Hematopoietic multipotent progenitor cell treated with erythropoietin and hydrocortisone succinate and interleukin-3 and kit ligand, for 15 days (in vitro differentiated cells): ENCODE data around the gene SLC24A3.
"Not testable (repeated sequence)": the region's sequence is repeated elsewhere in the genome, so short reads cannot be mapped to it uniquely, and the experiment has no call there.

Experiments used
- DNase-seq: peaks from one replicate; pipeline ENCODE4 v3.0.0-alpha.2; 2015; ENCODE audit warnings: low spot score

The SLC24A3 gene

DNA sequence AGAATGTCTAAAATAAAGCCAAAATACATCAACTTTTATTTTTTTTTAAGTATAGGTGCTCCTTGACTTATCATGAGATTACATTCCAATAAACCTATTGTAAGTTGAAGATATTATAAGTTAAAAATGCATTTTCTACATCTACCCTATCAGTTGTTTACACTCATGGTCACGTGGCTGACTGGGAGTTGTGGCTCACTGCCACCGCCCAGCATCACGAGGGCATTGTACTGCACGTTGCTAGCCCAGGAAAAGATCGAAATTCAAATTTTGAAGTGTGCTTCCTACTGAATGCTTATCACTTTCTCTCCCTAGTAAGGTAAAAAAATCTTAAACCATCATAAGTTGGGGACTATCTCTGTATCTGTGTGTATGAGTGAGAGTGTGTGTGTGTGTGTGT is 419.0 kb downstream of the SLC24A3 start:
- DNase-seq, result no peak

DNA sequence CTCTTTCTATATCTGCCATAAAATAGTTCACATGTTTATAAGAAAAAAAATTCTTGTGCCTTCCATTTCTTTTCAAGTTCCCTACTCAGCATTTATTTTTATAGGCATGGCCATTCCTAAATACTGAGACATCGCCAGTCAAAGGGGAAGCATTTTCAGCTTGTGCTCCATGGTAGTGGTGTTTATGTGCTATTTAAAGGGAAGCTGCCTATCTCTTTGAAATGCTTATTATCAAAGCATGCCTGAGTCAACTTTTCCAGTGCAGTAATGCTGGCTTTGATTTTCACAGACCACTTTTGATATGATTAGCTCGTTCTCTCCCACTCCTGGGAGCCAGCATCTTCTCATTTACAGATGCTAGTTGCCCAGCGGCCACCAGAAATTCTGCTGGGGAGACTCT is 421.5 kb downstream of the SLC24A3 start:
- no peak for DNase-seq

DNA sequence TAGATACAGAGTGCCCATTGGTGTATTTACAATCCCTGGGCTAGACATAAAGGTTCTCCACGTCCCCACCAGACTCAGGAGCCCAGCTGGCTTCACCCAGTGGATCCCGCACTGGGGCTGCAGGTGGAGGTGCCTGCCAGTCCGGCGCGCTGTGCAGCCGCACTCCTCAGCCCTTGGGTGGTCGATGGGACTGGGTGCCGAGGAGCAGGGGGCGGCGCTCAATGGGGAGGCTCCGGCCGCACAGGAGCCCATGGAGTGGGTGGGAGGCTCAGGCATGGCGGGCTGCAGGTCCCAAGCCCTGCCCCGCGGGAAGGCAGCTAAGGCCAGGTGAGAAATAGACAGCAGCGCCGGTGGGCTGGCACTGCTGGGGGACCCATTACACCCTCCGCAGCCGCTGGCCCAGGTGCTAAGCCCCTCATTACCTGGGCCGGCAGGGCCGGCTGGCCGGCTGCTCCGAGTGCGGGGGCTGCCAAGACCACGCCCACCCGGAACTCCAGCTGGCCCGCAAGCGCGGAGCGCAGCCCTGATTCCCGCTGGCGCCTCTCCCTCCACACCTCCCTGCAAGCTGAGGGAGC is 427.1 kb downstream of the SLC24A3 start:
- not testable (repeated sequence) for DNase-seq

DNA sequence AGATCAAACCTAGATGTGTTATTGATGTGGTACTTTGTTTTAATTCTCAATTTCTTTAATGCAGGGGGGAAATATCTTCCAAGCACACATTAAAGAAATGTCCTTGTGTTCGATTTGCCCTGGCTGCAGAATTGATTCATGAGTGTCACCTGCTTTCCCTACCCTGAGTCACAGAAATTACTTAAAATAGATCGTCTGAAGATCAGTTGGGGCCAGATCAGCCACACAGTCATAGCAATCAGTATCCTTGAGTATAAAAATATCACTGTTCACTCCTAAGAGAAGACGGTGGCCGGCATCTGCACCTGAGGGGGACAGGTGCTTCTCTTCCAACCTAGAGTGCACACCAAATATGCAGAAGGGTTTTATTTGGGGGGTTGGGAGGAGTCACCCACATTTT is 430.4 kb downstream of the SLC24A3 start:
- no peak for DNase-seq

DNA sequence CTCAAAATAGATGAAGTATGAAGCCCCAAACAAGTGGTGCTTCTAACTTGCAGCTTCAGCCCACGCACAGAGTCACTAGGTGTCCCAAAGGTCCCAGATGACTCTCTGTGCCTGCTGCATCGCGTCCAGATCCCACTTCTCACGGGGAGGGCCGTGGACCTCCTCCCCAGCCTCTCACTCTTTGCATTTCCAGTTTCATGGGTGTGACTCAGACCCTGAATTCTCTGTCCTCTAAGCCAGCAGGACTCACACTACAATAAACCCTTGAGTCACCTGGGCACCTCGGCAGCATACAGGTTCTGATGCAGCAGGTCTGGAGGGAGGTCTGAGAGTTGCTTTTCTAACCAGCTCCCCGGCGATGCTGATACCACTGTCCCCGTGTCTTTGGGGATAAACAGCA is 431.6 kb downstream of the SLC24A3 start:
- no peak for DNase-seq

DNA sequence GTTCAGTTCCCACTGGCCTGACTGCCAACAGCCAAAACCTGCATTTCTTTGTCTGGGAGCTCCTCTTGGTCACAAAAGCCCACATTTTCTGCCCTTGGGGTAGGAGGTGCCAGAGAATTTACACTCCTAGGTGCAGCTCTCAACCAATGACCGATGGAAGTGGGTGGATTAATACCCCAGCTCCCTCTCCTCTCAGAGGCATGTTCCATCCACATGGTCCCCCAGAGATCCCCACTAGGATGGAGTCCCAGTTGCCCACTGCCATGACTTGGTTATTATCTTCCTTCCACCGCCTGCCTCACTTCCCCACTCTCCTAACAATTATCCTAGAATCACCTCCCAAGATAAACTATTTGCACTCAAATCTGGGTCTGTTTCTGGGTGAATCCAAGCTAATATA is 434.5 kb downstream of the SLC24A3 start:
- no peak for DNase-seq

DNA sequence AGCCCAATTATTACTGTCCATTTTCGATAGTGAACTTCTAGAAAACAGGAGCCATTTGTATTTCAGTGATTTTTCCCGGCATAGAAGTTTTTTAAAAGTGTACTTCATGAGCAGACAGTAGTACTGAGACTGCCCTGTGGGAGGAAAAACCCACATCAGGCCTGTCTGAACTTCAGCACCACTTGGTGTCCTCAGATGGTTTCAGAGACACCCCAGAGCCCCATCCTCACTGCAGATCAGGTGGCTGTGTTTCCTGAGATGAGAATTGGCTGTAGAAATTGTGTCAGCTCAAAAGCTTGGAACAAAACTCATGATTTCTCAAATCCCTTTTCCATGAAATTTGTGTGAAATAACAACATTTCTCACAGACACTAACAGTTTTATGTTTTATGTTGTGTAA is 435.6 kb downstream of the SLC24A3 start:
- DNase-seq, result no peak

DNA sequence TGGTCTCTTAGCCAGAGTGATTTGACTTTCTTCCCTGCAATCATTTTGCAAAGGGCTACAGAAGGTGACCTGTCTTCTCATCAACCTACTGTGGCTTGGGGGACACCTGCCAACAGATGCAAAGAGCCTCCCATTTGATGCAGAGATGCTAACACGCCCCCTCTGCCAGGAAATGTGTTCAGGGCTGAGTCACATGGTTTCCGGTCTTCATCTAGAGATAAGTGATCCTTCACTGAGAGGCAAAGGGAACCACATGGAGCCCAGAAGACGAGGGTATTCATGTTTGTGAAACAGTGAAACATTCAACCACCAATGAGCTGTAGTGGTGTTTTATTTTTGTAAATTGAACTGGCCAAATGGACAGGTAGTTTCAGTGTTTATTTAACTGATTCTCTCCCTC is 436.6 kb downstream of the SLC24A3 start:
- no peak for DNase-seq

DNA sequence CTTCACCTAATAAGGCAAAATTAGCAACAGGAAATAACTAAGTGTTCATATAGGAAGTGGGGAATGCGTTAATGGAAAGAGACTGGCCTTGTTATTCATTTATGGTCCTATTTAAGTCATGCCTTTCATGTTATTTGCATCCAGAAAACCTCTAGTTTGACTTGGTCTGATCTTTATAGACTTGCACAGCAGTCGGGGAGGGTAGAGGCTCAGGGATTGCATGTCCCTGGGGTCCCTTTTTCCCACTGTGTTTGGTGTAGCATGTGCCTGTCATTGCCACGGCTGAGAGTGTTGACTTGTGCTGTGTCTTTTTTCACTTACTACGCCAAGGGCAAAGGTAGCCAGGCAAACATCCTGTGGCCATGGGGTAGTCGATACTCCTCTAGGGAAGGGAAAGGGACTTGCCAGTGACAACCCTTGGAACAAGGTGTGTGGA is 440.2 kb downstream of the SLC24A3 start:
- DNase-seq, result no peak

DNA sequence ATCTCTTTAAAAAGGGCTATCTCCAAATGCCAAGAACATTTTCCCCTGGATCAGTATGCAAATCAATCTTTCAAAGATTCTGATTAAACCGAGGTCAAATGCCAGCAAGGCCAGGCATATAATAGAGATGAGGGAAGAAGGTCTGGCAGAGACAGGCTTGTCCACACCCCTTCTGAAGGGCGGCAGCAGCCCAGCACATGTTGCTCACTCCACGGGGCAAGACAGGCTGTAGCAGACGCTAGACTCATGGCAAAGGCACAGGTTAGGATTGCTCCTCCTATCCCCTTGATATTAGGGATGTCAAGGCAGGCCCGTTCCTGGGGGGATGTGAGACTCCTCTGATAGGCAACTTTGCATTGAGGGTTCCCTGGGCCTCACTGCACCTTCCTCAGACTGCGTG is 440.9 kb downstream of the SLC24A3 start:
- no peak for DNase-seq

DNA sequence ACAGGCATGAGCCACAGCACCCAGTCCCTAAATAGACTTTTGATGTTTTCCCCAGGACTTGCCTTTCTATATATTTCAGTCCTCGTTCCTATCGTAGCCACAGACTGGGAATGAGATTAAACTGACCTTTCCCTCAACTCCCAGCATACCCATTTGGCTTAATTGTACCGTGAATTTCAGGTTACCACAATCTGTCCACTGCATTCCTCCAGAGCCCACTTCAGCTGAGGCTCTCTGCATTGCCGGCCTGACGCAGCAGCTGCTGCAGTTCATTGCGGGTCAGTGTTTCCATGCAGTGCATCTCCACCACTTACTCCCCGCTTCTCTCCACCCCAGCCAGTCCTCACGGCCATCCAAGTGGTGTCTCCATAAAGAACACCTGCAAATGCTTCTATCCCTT is 442.5 kb downstream of the SLC24A3 start:
- no peak for DNase-seq

DNA sequence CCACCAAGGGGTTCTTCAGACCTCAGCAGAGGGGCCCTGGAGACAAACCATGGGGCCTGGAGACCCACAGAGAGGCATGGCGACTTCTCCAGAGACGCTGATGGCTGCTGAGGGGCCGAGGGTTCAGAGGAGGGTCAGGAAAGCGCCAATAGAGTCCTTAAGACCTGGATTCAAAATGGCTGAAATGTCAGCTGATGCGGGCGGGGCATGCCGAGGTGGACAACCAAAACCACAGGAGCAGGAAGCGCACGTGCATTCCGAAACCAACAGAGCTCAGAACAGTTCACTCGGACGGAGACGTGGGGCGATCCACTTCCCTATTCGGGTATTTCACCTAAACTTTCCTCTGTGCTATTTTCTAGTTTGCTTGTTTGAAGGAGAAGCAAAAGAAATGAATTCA is 445.7 kb downstream of the SLC24A3 start:
- DNase-seq, result no peak

DNA sequence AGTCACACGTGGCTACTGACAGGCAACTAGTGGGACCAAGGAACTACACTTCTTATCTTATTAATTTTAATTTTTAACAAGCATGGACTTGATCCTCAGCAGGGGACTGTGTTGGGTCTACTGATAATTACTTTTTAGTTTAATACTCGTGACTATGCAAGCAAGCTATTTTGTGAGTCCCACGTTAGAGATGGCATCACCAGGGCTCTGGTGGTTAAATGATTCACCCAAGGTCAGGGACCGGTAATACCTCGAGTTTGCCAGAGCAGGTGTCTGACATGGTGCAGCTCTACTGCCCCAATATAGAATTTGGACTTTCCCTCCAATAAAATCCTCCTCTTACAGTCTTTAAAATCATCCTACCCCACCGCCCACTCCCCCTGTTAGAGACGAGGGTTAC is 447.0 kb downstream of the SLC24A3 start:
- DNase-seq, result no peak

DNA sequence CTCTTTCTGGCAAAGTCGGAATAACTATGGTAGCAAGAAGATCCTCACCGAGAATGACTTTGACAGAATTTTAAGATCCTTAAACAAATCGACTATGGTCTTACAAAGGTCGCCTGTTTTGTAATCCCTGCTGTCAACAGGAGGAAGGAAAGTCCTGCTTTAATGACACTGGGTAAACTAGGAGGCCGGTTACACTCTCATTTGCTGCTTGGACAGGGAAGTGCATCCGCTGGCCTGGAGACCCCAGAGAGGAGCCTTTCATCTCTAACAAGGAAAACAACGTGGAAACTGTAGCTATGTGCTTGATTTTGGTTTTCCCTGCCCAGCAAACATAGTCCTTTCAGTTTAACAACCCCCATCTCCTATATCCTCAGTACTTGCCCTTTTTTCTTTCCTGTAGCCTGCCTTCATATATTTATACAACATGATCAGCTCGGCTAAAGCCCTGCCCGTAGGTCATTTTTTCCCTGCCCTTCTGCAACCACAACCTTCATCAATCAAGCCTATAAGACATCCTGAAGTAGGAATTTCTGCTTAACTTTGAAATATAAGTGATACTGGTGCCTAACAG is 448.5 kb downstream of the SLC24A3 start:
- DNase-seq, result no peak

DNA sequence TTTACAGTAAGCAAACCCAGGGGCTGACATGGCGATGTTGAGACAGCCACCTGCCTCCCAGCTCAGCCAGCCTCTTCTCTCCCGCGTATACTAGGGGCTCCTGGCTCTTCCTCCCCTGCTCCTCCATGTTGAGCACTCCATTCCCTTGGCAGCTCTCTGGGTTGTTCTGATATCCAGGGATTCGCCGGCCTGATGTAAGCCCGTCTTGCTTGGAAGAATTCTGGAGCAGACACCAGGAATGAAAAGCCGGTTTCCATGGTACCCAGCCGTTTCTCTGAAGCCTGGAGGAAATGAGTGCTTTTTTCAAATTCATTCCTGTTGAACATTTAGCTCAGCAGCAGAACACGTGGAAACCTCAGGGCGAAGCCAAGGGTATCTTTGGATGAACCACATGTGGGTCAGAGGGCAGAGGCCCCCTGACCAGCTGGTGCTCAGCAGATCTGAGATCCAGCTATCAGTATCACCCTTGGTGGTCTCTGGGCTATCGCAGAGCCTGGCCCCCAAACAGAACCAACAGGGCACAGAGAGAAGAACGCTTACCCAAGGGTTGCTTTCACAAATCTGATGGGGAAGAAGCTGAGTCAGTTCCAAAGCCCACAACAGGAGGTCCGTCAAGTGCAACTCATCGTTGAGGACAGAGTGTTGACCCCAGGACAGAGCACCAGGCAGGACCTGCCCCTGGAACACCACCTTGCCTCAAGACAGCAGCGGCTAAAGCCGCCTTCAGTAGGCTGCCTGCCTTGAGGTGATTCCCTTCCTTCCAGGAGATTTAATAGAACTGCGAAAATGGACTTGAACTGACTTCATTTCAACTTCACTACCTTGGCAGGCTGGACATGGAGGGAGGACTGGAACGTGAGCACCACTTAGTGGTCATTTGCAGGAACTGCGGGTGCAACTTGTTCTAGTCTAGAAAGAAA is 449.5 kb downstream of the SLC24A3 start:
- DNase-seq, result peak; percentile 52

DNA sequence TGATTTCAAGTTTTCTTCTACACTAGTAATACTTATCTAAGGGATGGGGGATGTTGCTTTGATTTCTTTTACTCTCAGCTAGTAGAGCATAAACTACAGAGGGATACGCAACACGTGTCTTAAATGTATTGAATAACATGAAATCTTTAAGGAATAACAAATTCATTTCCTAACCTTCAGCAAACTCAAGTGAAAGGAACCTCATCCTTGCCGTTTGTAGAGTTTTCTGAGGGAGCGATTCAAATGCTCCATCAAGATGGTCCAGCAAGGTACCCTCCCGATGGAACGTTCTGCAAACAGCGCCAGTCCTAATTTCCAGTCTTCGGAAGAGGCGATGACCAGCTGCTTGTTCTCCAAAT is 450.2 kb downstream of the SLC24A3 start:
- DNase-seq, result no peak

DNA sequence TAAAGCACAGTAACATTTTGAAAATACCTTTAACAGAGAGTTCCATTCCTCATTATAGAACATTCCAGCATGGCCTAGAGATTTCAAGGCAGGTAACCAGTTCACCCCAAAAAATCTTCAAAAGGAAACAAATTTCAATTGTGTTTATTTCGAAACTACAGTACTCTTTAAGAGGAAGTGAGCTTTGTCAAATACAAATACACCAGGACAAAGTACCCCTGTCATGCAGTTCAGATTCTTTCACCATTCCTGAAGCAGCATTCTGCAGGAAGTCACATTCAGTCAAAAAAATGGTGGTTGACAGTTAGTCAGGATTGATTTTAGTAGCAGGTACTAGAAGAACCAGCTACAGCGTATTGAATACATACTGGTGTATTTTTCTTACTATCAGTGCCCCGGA is 456.0 kb downstream of the SLC24A3 start:
- no peak for DNase-seq

DNA sequence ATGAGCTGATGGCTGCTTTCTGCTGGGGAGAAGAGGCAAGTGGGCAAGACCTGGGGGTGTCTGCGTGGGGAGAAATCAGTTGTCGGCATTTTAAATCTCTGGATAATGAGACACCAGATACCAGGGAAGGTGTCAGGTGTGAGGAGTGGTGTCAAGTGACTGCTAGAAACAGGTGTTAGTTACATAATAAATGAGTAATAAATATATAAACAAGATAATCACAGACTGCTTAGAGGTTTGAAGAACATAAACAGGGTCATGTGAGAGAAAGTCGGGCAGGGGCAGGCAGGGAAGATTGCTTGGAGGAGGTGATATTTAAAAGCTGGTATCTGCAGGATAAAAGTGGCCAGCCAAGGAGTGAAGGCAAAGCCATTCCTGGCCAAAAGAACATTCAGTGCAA is 458.4 kb downstream of the SLC24A3 start:
- no peak for DNase-seq

DNA sequence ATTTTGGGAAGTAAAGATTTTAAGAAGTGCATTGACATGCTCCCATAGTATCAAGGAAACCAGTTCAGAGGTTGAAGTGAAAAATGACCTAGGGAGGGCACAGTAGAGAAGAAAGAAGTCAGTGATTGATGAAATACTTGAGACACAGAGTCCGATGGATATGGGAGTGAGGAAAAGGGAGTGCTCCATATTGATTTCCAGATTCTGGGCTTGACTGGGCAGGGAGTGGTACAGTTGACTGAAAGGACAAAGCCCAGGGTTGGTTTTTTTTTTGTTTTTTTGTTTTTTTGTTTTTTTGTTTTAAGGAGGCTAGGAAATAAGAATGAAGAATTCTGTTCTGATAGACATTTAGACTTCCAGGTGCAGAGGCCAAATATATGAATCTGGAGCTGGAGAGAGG is 458.9 kb downstream of the SLC24A3 start:
- no peak for DNase-seq

DNA sequence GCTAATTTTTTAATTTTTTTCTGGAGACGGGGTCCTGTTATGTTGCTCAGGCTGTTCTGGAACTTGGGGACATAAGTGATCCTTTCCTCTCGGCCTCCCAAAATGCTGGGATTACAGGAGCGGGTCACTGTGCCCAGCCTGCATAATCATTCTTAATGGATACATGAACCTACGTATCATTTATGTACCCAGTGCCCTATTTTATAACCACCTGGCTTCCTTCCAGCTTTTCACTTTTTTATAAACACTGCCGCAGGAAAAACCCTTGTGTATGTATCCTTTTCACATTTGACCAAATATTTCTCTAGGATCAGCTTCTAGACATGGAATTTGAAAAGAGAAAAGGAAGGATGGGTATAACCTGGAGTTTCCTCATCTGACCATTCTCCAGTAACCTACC is 460.1 kb downstream of the SLC24A3 start:
- no peak for DNase-seq

DNA sequence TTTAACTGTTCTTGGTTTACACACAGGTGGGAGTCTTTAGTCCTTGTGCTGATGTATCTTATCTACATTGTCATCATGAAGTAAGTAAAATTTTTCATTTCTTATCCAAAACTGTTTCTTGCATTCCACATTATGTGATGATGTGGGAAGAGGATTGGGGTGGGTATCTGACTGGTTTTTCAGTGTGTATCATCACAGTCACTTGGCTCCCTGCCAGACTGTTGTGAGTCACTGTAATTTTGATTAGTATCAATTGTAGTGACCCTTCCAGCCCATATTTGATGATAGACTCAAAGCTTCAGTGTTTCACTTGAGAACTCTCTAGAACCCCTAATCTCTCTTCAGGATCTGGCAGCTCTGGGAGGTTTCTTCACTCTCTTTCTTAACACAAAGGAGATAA is 461.1 kb downstream of the SLC24A3 start:
- no peak for DNase-seq

DNA sequence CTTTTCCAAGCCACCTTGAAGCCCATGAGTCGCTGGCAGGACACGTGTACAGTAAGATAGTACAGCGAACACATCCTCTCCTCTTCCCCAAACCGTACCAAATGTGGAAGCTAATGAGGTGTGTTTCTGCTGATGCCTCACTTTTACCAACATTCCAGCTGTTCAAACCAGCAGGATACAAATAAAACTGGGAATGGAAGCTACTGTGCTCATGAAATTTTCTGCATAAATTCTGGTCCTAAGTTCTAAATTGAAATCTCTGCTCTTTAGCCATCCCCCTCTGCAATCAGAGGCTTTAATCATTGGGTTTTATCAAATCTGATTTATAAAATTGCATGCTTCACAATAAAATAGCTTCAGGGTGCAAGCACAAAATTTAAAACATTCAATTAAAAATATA is 463.8 kb downstream of the SLC24A3 start:
- no peak for DNase-seq

DNA sequence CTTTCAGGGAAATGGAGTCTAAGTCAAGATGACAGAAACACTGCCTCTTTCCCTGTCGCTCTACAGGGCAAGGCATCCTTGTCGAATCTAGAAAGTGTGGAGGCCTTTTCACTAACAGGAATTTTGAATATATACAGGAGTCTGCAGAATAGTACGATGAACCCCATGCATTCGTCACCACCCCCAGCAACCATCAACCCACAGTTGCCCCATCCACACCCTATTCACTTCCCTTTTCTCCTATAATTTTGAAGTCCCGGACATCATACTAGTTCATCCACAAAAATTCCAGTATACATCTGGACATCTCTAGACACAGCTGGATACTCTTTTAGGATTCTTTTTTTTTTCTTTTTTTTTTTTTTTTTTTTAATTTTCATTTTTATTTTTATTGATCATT is 464.9 kb downstream of the SLC24A3 start:
- no peak for DNase-seq

DNA sequence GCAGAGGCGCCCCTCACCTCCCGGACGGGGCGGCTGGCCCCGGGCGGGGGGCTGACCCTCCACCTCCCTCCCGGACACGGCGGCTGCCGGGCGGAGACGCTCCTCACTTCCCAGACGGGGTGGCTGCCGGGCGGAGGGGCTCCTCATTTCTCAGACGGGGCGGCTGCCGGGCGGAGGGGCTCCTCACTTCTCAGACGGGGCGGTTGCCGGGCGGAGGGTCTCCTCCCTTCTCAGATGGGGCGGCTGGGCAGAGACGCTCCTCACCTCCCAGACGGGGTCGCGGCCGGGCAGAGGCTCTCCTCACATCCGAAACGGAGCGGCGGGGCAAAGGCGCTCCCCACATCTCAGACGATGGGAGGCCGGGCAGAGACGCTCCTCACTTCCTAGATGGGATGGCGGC is 466.1 kb downstream of the SLC24A3 start:
- DNase-seq, result not testable (repeated sequence)
